GM21447 (cell line): ENCODE results near the gene TCF7.

Experiments
- ATAC-seq: cut with Tn5 transposase; IDR thresholded peaks from one replicate; pipeline ENCODE4 v1.9.1; 2021; ENCODE audit not compliant: unreplicated experiment

Gene TCF7

DNA sequence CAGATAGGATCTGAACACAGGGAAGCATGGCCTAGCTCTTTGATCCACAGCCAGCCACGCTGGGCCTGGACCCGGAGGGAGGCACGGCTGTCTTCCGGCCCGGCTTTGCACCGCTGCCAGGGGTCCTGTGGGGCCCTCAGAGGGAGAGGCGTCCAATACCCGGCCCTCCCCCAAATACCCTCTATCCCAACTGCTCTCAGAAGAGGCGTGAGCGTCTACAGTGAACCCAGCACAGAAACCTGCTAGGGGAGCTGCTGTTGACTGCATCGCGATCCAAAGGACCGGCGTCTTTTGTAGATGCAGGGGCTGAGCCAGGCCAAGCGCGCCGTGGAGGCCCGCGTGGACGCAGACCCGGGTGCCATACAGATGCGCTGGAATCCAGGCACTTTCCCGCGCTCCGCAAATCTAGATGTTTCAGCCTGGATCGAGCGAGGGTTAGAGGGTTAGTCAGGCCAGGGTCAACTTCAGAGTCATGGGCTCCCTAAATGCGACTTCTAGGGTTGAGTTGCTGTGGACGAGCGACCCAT, 1.1 kb upstream of the TCF7 start:
- ATAC-seq = no peak

DNA sequence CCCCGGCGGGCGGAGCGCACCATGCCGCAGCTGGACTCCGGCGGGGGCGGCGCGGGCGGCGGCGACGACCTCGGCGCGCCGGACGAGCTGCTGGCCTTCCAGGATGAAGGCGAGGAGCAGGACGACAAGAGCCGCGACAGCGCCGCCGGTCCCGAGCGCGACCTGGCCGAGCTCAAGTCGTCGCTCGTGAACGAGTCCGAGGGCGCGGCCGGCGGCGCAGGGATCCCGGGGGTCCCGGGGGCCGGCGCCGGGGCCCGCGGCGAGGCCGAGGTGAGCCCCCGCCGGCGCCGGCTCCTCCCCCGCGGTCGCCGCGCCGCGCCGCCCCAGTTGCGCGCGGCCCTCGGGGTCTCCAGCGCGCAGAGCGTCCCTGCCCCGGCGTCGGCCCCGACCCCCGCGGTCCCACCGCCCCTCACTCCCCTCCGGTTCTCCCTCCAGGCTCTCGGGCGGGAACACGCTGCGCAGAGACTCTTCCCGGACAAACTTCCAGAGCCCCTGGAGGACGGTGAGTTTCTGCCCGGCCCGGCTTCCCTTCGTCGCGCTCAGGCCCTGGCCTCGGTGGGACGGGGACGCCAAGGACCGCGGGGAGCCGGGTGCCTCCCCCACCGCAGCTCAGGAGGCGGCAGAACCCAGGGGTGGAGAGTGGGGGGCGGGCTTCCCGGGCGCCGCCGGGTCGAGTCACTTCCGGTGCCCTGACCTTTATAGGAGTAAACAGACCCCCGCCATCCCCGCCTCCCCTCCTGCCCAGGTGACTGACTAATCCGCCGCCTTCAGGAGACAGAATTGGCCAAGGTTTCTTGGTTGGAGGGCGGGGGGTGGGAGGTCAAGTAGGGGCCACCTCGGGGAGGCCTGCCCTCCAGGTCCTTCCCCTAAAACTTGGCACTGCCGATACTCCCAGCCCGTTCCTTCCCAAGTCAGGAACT, 665 bp downstream of the TCF7 start:
- no peak for ATAC-seq

DNA sequence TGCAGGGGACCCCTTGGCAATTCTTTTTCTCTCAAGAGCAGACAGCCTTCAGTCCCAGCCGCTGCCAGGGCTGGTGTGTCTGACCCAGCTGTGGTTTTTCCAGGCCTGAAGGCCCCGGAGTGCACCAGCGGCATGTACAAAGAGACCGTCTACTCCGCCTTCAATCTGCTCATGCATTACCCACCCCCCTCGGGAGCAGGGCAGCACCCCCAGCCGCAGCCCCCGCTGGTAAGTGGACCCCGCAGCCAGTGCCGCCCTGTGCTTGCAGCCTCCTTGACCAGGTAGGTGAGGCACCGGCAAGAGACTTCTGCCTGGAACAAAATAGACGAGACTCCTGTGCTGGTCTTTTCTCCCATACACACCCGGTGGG, 1.3 kb downstream of the TCF7 start:
- no peak for ATAC-seq

DNA sequence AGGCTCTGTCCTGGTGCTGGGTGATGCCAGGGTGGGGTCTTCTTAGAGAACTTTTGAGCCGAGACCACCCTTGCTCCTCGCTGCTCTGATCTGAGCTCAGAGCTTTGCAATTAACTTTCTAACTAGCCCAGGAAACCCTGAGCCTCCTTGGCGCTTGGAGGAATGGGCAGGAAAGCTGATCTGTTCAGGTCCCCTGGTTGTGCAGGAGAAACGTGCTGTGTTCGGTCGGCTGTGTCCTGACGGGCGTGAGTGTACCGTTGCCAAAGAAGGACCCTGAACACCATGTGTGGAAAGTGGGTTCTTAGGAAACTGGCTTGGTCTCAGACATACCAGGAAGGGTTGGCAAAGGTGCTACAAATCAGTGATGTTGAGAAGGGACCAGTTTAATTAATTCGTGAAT, 1.8 kb downstream of the TCF7 start:
- no peak for ATAC-seq

DNA sequence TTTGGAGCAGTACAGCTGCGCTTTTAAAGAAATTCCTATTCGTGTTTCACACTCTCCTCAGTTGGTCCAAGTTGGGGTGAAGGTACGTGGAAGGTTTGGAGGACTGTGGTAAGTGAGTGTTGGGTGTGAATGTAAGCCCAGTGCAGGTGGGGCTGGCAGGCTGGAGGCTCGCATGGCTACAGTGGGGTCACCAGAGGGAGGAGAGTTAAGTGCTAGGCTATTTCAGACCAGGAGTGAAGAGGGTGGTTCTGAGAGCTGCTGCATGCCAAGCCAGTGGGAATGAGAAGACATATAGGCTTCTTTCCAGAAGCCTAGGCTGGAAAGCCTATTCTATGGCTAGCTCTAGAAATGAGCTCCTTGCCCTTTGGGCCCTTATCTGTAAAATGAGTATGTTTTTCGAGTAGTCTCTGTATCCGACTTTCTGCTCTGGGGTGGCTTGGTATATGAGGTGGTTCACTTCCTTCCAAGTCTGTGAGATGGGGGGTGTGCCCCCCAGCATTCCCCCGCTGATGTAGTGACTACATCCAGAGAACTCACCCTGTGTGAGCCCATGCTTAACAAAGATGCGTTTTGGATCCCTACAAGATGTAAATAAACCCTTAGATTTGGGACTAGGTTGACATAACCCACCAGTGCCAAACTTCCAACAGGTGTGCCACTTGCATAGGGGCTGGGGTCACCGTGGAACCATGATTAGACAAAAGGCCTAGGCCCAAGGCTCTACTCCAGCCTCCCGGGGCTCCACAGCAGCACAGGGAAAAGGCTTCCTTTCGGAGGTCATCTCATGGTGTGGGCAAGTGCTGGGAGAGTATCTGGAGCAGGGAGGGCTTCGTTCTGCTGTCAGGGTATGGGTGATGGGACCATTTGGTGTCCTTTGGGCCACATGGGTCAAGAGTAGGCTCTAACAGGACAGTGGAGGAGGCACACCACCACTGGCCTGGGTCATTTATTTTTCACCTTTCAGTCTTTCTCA, 2.6 kb downstream of the TCF7 start:
- ATAC-seq = no peak

DNA sequence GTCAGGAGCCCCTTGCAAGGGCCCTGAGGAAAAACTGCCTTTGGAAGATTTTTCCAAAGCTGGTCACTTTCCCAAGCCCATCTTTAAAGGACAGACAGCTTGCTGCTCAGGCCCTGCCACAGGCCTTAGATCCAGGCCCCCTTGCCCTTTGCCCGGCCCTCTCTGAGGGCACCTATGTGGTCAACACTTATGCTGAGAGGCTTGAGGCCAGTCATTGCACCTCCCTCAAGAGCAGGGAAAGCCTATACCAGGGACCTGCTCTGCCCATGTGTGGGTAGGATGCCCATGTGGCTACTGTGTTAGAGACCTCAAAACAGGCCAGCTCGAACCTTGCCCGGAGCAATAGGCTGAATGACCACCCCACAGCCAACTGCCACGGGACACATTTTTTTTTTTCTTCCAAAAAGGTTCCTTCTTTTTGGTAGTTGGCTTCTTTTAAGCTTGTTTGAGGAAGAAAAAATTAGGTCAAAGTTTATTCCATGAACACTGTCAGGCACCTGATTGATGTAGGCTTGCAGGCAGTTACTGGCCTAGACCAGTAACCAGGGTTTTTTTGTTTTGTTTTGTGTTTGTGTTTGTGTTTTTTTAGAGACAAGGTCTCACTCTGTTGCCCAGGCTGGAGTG, 3.8 kb downstream of the TCF7 start:
- ATAC-seq = no peak

DNA sequence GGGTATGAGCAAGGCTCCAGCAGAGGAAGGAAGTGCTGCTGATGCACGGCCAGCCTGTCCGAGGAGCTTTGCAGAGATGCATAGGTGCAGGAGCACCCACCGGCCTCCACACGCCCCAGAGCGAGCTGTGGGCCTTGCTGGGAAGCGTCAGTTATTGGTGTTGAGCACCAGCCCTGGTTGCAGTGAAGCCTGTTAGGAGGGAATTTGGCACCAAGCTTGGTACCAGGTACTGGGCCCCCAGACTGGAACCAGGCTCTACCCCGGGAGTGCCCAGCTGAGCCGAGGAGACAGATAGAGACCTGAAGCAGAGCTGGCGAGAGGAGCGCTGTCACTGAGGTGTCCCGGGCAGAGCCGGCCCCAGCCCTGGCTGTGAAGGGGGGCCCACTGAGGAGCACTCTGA, 5.2 kb downstream of the TCF7 start:
- ATAC-seq = no peak

DNA sequence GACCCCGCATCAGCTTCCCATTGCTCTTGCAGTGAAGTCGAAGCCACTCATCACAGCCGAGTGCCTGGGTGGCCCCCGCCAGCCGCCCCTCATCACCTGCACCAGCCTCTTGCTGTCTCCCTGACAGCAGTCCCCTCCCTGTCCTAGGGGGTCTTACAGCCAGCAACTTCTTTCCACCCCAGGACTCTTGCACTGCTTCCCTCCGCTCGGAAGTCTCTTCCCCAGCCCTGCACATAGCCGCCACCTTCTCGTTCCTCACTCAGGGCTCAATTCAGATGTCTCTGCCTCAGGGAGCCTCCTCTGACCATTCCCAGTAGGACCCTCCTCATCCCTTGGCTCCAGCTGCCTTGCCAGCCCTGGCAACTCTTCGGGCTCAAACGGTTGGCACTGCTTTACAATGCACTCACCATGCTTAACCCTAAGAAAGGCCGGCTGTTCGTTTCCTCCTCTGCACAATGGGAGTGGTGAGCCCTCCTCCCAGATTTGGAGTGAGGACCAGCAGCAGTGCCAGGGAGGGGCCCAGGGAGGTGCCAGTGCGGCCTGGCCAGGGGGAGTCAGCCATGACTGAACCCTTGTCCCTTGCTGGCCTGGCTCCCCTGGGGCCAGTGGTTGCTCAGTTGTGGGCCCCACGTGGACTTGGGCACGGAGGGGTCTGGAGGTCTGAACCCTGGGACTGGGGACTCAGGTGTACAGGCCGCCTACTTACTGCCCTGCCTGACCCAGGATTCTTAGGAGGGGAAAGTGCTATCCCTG, 6.1 kb downstream of the TCF7 start:
- ATAC-seq = no peak

DNA sequence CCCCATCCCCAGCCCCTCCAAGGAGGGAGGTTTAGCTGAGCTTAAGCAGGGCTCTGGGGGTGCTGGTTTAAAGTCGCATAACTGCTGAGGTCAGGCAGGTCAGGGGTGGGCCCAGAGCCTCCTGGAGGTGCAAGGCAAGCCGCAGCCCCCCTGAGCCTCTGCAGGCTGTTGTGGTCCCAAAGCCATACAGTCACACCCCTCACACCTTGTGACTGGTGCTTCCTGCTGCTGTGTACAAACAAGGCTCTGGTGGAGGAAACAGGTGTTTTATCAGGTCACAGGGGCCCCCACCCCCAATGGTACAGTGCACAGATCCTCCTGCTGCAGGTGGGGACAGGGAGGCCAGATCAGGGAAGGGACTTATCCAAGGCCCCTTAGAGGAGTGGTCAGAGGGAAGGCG, 8.0 kb downstream of the TCF7 start:
- no peak for ATAC-seq

DNA sequence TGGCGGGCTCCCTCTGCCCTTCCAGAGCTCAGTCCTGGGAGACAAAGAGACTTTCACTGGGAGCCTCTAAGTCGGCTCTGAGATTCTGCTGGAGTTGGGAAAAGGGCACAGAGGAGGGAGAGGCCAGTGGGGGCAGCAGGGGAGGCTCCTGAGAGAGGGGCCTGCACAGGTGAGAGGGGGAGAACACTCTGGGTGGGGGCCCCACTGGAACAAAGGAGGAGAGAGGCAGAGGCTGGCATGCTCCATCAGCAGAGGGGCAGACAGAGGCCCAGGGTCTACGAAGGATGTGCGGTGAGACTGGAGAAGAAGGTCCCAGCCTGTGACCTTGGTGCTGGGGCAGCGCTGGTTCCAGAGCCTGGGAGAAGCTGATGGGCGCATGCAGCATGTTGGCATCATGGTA, 8.9 kb downstream of the TCF7 start:
- ATAC-seq = no peak

DNA sequence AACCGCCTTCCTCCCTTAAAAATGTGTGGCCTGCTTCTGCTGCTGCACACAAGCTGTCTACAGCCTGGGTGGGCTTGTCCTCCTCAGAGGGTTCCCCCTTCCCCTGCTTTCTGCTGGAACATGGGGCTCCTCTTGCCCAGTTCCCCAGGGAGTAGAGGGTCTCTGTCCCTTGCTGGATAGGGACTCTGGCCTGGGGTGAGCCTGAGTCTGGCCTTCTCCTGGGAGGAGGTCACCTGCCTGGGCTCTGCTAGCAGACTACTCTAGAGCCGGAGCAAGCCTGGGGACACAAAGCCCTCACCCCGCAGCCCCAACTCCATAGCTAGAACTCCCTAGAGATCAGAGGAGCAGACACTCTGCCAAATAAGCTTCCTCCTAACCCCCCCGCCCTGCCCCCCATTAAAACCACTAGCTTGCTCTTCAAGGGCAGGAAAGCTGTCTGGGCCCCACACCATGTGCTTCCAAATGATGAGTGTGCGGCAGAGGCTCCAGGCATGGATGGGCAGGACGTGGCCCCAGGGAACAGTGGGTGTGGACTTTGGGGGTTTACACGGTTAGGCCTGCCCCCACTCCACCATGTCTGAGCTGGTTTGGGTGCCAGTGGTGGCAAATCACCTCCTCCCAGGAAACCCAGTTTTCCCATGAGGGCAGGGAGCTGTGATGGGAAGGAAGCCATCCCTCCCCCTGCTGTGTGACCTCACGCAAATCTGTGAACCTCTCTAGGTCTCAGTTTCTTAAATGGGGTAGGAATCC, 10.0 kb downstream of the TCF7 start:
- ATAC-seq = no peak

DNA sequence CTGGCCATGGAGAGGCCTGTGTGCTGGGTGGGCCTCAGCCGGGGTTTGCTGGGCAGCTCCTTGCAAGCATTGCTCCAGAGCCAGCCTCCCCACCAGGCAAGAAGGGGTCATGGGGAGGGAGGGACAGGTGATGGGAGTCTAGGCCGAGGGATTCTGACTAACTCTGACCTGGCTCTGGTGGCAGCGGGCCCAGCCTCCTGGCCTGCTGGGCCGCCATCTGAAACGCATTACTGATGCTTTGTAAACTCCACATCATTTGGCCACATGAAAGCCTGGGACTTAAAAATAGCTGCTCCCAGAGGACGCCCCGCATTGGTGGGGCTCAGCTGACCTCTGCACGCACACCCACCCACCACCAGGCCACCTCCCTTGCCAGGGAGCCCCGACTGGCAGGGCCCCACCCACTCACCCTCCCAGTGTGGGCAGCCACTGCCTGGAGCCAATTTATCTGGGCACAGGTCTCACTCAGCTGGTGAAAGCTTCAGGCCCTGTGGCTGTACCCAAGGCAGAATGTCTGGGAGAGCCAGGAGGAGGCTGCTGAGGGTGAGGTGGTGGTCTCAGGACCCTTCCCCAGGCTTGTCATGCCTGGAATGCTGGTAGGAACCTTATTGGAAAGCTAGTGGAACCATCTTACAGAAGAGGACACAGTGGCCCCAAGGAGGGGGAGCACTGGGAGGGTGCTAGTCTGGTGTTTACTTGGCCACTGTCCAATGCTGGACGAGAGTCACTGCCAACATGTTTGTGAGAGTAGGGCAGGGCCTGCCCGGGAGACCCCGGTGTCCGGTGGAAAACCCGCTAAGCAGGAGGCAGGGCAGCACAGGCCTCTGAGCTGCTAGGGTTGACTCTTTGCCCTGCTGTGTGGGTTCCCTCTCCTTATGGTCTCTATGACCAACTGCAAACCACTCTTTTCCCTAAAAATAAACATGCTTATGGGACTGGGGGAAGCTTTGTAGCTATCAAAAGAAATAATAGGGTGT, 10.8 kb downstream of the TCF7 start:
- no peak for ATAC-seq

DNA sequence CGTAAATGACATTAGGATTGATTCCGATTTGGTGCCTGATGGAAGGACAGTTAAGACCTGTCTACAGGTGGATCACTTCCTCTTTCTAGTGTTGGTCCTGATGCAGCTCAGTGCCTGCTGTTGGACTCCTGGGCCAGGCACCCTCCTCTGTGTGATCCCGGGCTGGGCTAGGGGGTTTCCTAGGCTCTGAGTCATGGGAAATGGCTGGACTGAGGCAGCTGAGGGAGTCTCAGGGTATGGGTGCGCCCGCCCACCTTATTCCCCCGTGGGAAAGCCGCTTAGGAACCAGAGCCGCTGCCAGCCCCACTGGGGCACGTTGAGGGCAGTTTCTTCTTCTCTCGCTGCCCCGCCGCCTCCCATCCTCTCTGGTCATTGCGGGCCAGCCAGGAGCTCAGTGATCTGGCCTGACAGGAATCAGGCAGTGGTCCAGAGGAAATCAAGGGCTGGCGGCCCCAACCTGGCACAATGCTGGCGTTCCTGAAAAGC, 12.9 kb downstream of the TCF7 start:
- no peak for ATAC-seq

DNA sequence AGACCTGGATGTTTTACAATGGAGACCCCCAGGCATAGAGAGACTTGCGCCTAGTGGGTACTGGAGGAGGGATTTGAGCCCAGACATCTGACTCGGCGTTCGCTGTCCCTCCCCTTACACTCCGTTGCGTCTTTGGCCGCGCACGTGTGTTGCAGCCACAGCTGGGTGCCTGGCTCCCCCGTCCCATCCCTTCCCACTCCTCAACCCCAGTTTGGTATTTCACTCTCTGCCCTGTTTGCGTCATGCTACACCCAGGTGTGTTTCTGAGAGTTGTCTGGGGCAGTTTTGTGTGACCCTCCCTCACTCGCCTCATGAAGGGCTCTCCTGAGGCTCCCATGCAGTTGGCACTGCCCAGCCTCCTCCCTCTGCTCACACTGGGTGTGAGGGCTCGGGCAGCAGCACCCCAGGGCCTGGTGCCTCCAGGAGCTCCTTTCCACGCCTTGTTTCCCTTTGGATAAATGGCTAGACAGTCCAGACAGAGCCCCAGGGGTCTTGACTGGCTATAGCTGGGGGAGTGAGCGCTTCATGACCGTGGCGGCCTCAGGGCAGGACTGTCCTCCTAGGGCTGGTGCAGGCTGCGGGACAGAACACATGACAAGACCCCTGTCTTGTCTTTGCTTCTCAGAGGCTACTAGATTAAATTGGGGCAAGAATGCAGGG, 13.6 kb downstream of the TCF7 start:
- ATAC-seq = no peak

DNA sequence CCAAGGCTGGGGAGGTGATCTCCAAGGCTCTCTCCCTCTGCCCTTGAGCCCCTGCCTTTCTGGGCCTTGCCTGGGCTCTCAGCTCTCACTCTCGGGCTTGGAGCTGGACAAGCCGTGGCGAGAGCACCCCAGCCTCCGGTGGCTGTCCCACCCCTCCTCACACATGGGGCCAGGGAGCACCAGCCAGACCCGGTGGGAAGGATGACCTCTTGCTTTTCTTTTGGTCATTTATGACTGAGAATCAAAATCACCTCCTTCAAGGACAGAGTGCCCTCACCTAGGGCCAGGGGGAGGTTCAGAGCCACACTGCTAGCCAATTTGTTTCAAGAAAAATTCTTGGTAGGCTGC, 14.1 kb downstream of the TCF7 start:
- ATAC-seq = no peak

DNA sequence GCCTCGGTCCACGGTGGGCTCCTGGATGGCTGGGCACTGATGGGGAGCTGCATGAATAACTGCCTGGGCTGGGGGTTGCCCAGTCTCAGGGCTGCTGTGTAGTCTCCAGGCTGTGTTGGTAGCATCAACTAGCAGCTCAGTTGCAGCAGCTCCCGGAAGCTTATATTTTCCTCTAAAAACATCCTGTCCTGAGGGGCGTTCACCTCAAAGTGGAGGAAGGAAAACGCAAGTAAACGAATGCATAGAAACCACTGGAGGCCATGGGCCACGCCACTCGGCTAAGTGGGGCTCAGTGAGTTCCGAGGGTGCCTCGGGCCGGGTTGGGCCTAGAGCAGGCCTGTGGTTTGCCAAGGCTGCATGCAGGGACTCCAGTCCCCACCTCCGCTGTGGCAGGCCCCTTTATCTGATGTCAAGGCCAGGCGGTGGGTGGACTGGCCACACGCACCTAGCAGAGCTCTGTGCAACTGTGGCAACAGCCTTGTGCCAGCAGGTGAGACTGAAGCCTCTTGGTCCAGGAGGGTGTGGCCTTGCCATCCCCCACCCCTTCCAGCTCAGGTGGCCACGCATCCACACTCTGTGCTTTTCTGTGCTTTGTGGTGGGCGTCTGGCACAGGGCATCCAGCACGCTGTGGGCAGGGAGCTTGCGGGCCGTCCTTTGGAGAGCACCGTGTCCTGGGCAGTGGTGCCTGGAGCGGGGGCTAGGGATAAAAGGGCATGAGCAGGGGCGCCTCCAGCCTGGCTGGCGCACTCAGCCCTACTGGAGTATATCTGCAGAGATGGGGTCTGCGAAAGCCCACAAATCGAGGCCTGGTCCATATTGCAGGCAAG, 15.1 kb downstream of the TCF7 start:
- no peak for ATAC-seq

DNA sequence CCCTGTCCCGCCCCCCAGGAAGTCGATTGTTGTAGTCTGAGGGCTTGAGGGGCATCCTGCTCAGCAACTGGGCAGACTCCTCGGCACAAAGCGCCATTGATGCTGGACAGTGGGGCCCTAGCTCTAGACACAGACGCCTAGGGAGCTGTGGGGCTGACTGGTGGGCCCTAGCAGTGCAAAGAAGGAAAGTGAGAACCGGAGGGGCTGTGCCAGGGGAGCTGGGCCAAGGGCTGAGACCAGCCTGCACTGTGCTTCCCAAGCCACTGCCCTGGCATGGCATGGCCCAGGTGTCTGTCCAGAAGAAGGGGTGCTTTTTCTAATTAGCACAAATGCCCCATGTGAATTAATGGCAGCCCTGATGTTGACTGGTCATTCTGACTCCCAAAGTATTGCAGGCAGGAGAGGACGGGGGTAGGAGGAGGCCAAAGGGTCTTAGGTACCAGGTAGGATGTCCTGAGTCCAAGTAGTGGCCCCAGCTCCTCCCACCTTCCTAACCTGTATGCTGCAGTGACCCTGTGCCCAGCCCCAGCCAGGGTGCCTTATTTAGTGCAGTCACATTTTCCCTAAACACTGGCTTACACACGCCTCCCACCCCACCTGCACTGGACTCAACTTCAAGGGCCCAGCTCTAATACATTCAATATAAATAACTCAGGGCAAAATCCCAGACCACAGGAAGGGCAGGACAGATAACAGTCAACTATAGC, 15.9 kb downstream of the TCF7 start:
- ATAC-seq = no peak
